Hepatic stellate cell (primary cell): ENCODE results near the gene ITPRIP.

Experiments used
- DNase-seq: peaks from one replicate; pipeline ENCODE4 v3.0.0; 2011; ENCODE audit warnings: low spot score

Gene ITPRIP

GRCh38 chr10:104337985-104338735 is at the start of gene ITPRIP:
ITPRIP (minus strand) TSS chr10:104338465; CDS start chr10:104316051, 22,414 bp downstream.
- DNase-seq = peak; percentile 75

- no peak for DNase-seq
These were observed 49.0 kb upstream of the ITPRIP start for GRCh38 chr10:104387130-104387888.

GRCh38 chr10:104380336-104380735 is 42.1 kb upstream of the ITPRIP start:
- DNase-seq = no peak

GRCh38 chr10:104376784-104377300 is 38.6 kb upstream of the ITPRIP start:
- no peak for DNase-seq

GRCh38 chr10:104374591-104374990 is 36.3 kb upstream of the ITPRIP start:
- DNase-seq = no peak

DNA sequence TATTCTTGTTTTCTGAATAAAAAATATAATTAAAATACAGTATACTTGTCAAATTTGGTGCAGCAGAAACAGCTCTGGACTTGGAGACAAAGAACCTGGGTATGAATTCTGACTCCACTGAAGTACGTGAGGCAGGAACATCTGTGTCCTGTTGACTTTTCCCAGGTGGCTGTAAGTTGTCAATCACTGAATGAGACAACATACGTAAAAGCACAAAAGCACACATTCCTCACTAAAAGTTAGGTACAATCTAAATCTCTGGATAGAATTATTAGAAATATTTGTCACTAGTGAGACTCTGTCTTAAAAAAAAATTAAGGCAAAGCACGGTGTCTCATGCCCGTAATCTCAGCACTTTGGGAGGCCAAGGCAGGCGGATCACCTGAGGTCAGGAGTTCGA is 33.5 kb upstream of the ITPRIP start:
- DNase-seq = no peak

GRCh38 chr10:104368381-104368780 is 30.1 kb upstream of the ITPRIP start:
- no peak for DNase-seq

GRCh38 chr10:104367904-104368303 is 29.6 kb upstream of the ITPRIP start:
- DNase-seq = no peak

DNA sequence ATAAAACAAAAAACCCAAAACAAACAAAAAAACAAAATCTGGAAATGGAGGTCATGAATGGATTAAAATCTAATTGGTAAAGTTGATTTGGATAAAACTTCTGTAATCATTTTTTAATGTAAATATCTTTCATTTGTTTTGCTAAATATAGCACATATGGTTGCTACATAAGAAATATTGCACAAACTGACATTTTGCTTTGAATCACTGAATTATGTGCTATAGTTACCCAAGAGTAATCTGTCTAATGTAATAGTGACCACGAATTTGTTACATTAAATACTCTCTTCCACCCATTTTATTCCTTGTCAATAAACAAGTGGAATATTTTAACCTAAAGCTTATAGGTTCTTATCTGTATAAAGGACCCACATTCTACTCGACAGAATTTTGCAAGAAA is 21.5 kb upstream of the ITPRIP start:
- DNase-seq = no peak

- DNase-seq = peak; percentile 59
These were observed 15.2 kb upstream of the ITPRIP start, which contains the start of gene CFAP58 for GRCh38 chr10:104353325-104354048. CFAP58 (plus strand) TSS chr10:104353833; CDS start chr10:104353898, 65 bp downstream.

- DNase-seq = no peak
These were observed 13.7 kb upstream of the ITPRIP start for GRCh38 chr10:104351919-104352318.

GRCh38 chr10:104351061-104351702 is 12.9 kb upstream of the ITPRIP start:
- DNase-seq = no peak

DNA sequence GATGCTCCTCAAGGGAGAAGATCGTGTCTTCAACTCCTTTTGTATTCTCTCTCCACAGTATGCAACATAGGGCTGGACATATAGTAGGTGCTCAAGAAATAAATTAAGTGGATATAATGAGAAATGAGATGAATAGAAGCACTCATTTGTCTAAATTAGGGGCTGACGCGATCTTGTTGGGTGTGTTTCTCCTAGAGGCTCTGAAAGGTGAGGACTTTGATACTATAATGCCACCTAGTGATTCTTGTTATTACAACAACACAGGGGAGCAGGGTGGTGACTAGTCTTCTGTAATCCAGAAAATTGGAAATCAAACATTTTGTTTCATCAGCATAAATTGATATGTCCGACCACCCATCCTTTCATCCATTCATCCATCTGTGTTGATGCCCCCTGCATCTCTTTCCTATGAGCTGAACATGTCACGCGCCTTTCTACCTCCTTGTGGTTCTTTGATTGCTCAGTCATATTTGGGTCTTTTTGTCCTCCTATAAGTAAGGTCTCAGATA is 11.9 kb upstream of the ITPRIP start:
- no peak for DNase-seq

DNA sequence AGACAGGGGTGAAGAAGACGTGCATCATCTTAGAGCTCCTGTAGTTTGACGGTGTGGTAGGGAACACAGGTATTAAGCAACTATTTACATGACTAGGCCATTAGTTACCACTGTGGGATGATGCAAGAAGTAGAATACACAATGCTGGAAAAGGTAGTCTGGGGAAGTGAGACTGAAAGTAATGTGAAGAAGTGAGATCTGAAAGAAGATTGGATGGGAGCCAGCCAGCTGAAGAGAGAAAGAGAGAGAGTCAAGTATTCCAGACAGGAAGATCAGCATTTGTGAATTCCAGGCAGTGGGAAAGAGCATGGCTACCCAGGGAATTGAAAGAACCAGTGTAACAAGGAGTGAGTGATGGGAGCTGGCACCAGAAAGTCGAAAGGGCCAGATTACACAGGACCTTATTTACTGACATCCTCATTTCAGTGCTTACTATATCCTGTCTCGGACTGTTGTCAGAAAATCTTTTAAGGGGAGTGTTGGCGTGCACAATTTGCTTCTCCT is 11.4 kb upstream of the ITPRIP start:
- DNase-seq = no peak

DNA sequence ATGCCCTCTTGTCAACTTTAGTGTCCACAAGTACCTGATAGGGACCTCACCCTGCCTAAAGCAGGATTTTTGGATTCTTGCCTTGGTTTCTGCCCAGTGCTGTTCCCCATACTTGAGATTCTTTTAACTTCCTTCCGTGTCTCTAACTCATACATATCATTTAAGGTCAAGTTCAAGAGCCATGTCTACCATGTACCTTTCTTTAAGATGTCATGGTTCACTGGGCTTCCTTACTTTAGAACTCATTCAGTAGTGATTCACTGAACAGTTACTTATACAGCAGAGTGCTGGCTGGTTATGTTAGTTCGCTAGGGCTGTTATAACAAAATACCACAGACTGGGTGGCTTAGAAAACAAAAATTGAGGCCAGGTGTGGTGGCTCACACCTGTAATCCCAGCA is 10.3 kb upstream of the ITPRIP start:
- DNase-seq = no peak

GRCh38 chr10:104347295-104348045 is 9.2 kb upstream of the ITPRIP start:
- DNase-seq = no peak

- DNase-seq = no peak
These were observed 7.7 kb upstream of the ITPRIP start for GRCh38 chr10:104345941-104346340.

GRCh38 chr10:104345515-104345914 is 7.2 kb upstream of the ITPRIP start:
- no peak for DNase-seq

DNA sequence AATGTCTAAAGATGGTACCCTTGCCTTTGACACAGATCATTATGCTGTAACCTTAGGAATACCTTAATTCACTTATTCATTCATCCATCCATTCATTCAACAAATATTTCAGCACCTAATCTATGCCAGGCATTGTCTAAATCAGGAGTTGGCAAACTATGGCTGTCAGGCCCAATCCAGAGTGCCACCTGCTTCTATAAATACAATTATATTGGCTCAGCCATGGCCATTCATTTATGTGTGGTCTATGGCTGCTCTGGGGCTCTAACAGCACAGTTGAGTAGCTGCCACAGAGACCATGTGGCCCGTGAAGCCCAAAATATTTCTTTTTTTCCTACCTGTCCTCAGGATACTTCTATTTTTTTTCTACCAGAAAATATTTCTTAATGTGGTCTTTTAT is 6.0 kb upstream of the ITPRIP start:
- DNase-seq = no peak

GRCh38 chr10:104342941-104343411 is 4.7 kb upstream of the ITPRIP start:
- no peak for DNase-seq

- no peak for DNase-seq
These were observed 2.4 kb upstream of the ITPRIP start for GRCh38 chr10:104340641-104341040.
